ENCODE data around the gene MEIS2.

The MEIS2 gene

DNA sequence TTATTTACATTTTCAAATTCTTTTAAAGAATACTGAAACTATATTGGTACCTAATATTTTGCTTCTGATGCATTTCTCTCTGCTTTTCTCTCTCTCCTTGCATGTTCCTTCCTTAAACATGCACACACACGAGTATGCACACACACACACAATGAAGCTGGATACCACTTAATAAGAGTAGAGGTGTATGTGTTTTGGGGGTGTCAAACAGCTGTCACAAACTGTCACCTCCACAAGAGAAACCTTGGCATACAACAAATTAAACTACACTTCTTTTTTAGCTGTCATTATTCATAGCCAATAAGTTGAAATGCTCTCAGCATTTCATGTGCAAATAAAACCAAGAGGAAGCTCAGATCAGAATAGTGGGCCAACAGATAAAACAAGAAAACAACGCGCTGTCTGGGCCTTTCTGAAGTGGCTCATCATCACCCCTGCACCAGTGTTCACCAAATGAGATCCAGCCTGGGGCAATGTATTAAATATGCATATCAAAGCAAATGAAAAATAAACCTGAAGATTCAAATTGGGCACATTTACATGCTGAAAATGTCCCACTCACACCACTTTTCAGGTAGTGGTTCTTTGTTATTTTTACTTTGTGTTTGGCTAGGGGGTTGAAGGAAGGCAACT is 9.7 kb downstream of the MEIS2 start:
- Histone ChIP-seq H3K9ac (ENCODE audit: low read depth in 1 of 2, low read length in 2 of 2) (no peak overlapping the region), H3K27ac (ENCODE audit: low read depth in 2 of 2, low read length in 2 of 2) (no peak overlapping the region), H3K27me3 (ENCODE audit: control insufficient read depth in 2 of 2, insufficient read depth in 2 of 2, low read length in 2 of 2) (peaks cover 9 to 10% of the 10 kb centered on the region in 2 donors), H3K9me3 (ENCODE audit: control insufficient read depth in 2 of 2, low read length in 2 of 2) (no peaks in the 10 kb centered on the region), H3K4me1 (ENCODE audit: control insufficient read depth in 2 of 2, insufficient read depth in 2 of 2, low read length in 2 of 2) (no peaks in the 10 kb centered on the region), H3K4me3 (ENCODE audit: low read length in 2 of 2) (no peak overlapping the region), H3K36me3 (ENCODE audit: control insufficient read depth in 2 of 2, insufficient read depth in 2 of 2, low read length in 2 of 2) (no peaks in the 10 kb centered on the region)

DNA sequence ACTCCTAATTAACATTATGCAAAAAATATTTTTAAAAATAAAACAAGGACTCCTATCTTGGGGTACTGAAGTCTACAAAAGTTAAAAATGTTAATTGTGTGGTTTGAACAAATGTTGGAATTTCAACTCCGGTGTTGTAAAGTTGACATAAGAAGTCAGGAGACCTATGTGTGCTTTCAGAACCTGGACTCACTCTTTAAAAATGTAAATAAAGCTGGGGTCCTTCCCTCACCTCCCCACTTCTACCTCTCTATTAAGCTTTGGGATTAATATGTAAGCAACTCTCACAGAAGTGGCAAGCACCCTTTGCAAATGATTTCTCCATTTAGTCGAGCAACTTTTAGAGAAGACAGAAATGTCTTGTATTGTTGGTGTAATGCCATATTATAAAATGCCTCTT is 11.9 kb downstream of the MEIS2 start:
- no peak overlapping the region for H3K27ac ChIP-seq (ENCODE audit: low read depth in 2 of 2, low read length in 2 of 2)
- no peaks in the 10 kb centered on the region for H3K4me1 ChIP-seq (ENCODE audit: control insufficient read depth in 2 of 2, insufficient read depth in 2 of 2, low read length in 2 of 2)
- H3K9me3 ChIP-seq (ENCODE audit: control insufficient read depth in 2 of 2, low read length in 2 of 2), result no peaks in the 10 kb centered on the region
- no peak overlapping the region for H3K4me3 ChIP-seq (ENCODE audit: low read length in 2 of 2)
- peaks cover 0 to under 1% of the 10 kb centered on the region in 2 donors for H3K27me3 ChIP-seq (ENCODE audit: control insufficient read depth in 2 of 2, insufficient read depth in 2 of 2, low read length in 2 of 2)
- H3K36me3 ChIP-seq (ENCODE audit: control insufficient read depth in 2 of 2, insufficient read depth in 2 of 2, low read length in 2 of 2), result no peaks in the 10 kb centered on the region
- H3K9ac ChIP-seq (ENCODE audit: low read depth in 1 of 2, low read length in 2 of 2), result no peak overlapping the region

DNA sequence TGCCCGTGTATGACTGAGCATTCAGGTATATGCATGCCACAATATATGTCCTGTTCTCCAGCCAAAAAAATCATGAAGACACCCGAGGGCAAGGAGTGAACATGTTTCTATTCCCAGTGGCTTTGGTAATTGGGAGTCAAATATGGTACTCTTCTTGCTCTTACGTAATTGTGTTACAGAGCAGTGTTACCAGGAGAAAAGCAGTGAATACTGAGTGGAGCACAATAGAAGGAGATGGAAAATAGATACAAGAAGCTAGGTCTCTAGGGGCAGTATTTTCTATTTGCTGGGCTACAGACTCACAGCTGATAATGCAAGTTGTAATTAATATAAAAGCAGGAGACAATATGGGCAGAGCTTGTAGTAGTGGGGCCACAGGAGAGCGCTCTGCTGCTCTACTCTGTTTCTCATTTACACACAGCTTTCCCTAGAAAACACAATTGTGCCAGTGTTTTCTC is 13.2 kb downstream of the MEIS2 start:
- no peak overlapping the region for H3K9ac ChIP-seq (ENCODE audit: low read depth in 1 of 2, low read length in 2 of 2)
- no peaks in the 10 kb centered on the region for H3K27me3 ChIP-seq (ENCODE audit: control insufficient read depth in 2 of 2, insufficient read depth in 2 of 2, low read length in 2 of 2)
- H3K4me3 ChIP-seq (ENCODE audit: low read length in 2 of 2), result no peak overlapping the region
- no peaks in the 10 kb centered on the region for H3K36me3 ChIP-seq (ENCODE audit: control insufficient read depth in 2 of 2, insufficient read depth in 2 of 2, low read length in 2 of 2)
- no peaks in the 10 kb centered on the region for H3K9me3 ChIP-seq (ENCODE audit: control insufficient read depth in 2 of 2, low read length in 2 of 2)
- H3K27ac ChIP-seq (ENCODE audit: low read depth in 2 of 2, low read length in 2 of 2), result no peak overlapping the region
- H3K4me1 ChIP-seq (ENCODE audit: control insufficient read depth in 2 of 2, insufficient read depth in 2 of 2, low read length in 2 of 2), result no peaks in the 10 kb centered on the region

DNA sequence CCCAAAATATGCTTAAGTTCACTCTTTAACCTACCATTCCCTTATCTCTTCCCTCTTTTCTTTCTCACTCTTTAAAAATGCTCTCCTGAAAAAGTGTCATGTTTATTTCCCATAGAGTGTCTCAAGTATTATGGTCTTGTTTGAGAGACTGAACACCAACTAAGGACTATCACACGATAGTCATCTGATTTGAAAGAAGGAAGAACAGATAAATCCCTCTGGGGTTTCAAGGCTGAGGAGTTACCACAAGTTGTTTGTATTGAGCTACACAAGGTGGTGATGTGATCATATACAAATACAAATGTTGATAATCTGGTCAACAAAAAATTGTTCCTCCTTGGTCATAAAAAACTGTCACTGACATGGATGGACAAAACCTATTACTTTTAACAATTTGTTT is 13.8 kb downstream of the MEIS2 start:
- H3K9ac ChIP-seq (ENCODE audit: low read depth in 1 of 2, low read length in 2 of 2), result no peak overlapping the region
- no peaks in the 10 kb centered on the region for H3K36me3 ChIP-seq (ENCODE audit: control insufficient read depth in 2 of 2, insufficient read depth in 2 of 2, low read length in 2 of 2)
- H3K4me1 ChIP-seq (ENCODE audit: control insufficient read depth in 2 of 2, insufficient read depth in 2 of 2, low read length in 2 of 2), result no peaks in the 10 kb centered on the region
- no peak overlapping the region for H3K27ac ChIP-seq (ENCODE audit: low read depth in 2 of 2, low read length in 2 of 2)
- no peaks in the 10 kb centered on the region for H3K9me3 ChIP-seq (ENCODE audit: control insufficient read depth in 2 of 2, low read length in 2 of 2)
- no peak overlapping the region for H3K4me3 ChIP-seq (ENCODE audit: low read length in 2 of 2)
- H3K27me3 ChIP-seq (ENCODE audit: control insufficient read depth in 2 of 2, insufficient read depth in 2 of 2, low read length in 2 of 2), result no peaks in the 10 kb centered on the region

GRCh38 chr15:37086120-37086519 is 14.2 kb downstream of the MEIS2 start:
- Histone ChIP-seq H3K27ac (ENCODE audit: low read depth in 2 of 2, low read length in 2 of 2) (no peak overlapping the region), H3K4me3 (ENCODE audit: low read length in 2 of 2) (no peak overlapping the region), H3K4me1 (ENCODE audit: control insufficient read depth in 2 of 2, insufficient read depth in 2 of 2, low read length in 2 of 2) (no peaks in the 10 kb centered on the region), H3K27me3 (ENCODE audit: control insufficient read depth in 2 of 2, insufficient read depth in 2 of 2, low read length in 2 of 2) (no peaks in the 10 kb centered on the region), H3K36me3 (ENCODE audit: control insufficient read depth in 2 of 2, insufficient read depth in 2 of 2, low read length in 2 of 2) (no peaks in the 10 kb centered on the region), H3K9me3 (ENCODE audit: control insufficient read depth in 2 of 2, low read length in 2 of 2) (no peaks in the 10 kb centered on the region), H3K9ac (ENCODE audit: low read depth in 1 of 2, low read length in 2 of 2) (no peak overlapping the region)

- Histone ChIP-seq H3K27ac (ENCODE audit: low read depth in 2 of 2, low read length in 2 of 2) (no peak overlapping the region), H3K4me3 (ENCODE audit: low read length in 2 of 2) (no peak overlapping the region), H3K4me1 (ENCODE audit: control insufficient read depth in 2 of 2, insufficient read depth in 2 of 2, low read length in 2 of 2) (no peaks in the 10 kb centered on the region)
Observed at GRCh38 chr15:37084602-37085001, 15.7 kb downstream of the MEIS2 start.

GRCh38 chr15:37083610-37084009 is 16.7 kb downstream of the MEIS2 start:
- Histone ChIP-seq H3K9ac (ENCODE audit: low read depth in 1 of 2, low read length in 2 of 2) (no peak overlapping the region), H3K27me3 (ENCODE audit: control insufficient read depth in 2 of 2, insufficient read depth in 2 of 2, low read length in 2 of 2) (no peaks in the 10 kb centered on the region), H3K27ac (ENCODE audit: low read depth in 2 of 2, low read length in 2 of 2) (no peak overlapping the region), H3K4me1 (ENCODE audit: control insufficient read depth in 2 of 2, insufficient read depth in 2 of 2, low read length in 2 of 2) (no peaks in the 10 kb centered on the region), H3K36me3 (ENCODE audit: control insufficient read depth in 2 of 2, insufficient read depth in 2 of 2, low read length in 2 of 2) (no peaks in the 10 kb centered on the region), H3K9me3 (ENCODE audit: control insufficient read depth in 2 of 2, low read length in 2 of 2) (no peaks in the 10 kb centered on the region), H3K4me3 (ENCODE audit: low read length in 2 of 2) (no peak overlapping the region)

More at GRCh38 chr15:37084602-37085001, 15.7 kb downstream of the MEIS2 start:
- H3K9ac ChIP-seq (ENCODE audit: low read depth in 1 of 2, low read length in 2 of 2), result no peak overlapping the region
- H3K36me3 ChIP-seq (ENCODE audit: control insufficient read depth in 2 of 2, insufficient read depth in 2 of 2, low read length in 2 of 2), result no peaks in the 10 kb centered on the region
- no peaks in the 10 kb centered on the region for H3K27me3 ChIP-seq (ENCODE audit: control insufficient read depth in 2 of 2, insufficient read depth in 2 of 2, low read length in 2 of 2)
- H3K9me3 ChIP-seq (ENCODE audit: control insufficient read depth in 2 of 2, low read length in 2 of 2), result no peaks in the 10 kb centered on the region

GRCh38 chr15:37081983-37082382 is 18.4 kb downstream of the MEIS2 start:
- Histone ChIP-seq H3K27ac (ENCODE audit: low read depth in 2 of 2, low read length in 2 of 2) (no peak overlapping the region), H3K9me3 (ENCODE audit: control insufficient read depth in 2 of 2, low read length in 2 of 2) (no peaks in the 10 kb centered on the region), H3K4me3 (ENCODE audit: low read length in 2 of 2) (no peak overlapping the region), H3K9ac (ENCODE audit: low read depth in 1 of 2, low read length in 2 of 2) (no peak overlapping the region), H3K27me3 (ENCODE audit: control insufficient read depth in 2 of 2, insufficient read depth in 2 of 2, low read length in 2 of 2) (no peaks in the 10 kb centered on the region), H3K4me1 (ENCODE audit: control insufficient read depth in 2 of 2, insufficient read depth in 2 of 2, low read length in 2 of 2) (no peaks in the 10 kb centered on the region), H3K36me3 (ENCODE audit: control insufficient read depth in 2 of 2, insufficient read depth in 2 of 2, low read length in 2 of 2) (no peaks in the 10 kb centered on the region)

DNA sequence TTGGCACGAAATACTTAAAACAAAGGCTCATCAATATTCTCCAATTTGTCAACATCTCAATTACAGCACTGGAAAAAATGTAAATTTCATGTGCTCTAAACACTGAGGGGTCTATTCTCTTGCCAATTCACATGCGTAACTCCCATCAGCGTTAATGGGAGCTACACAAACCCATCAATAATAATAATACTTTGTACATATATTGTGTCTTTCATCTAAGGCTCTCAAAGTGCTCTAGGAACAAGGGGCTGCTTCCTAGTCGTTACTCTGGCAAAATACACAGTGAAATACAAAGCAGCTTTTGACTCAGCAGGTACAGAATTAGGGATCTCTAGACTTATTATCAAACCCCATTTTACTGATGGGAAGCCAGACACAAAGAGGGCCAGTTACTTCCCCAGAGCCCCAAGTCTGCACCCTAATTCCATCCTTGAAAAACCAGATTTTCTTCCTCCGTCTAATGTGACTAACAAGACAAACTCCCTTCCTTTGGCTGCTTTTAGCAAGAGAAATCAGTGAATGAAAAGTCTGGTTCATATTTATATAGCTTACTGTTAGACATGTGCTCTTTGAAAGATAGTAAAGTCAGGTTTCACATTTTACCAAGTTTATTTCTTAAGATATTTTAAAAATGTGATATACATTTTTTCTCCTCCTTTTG is 20.0 kb downstream of the MEIS2 start:
- no peaks in the 10 kb centered on the region for H3K36me3 ChIP-seq (ENCODE audit: control insufficient read depth in 2 of 2, insufficient read depth in 2 of 2, low read length in 2 of 2)
- H3K9me3 ChIP-seq (ENCODE audit: control insufficient read depth in 2 of 2, low read length in 2 of 2), result no peaks in the 10 kb centered on the region
- H3K4me3 ChIP-seq (ENCODE audit: low read length in 2 of 2), result no peak overlapping the region
- H3K9ac ChIP-seq (ENCODE audit: low read depth in 1 of 2, low read length in 2 of 2), result no peak overlapping the region
- H3K4me1 ChIP-seq (ENCODE audit: control insufficient read depth in 2 of 2, insufficient read depth in 2 of 2, low read length in 2 of 2), result no peaks in the 10 kb centered on the region
- H3K27me3 ChIP-seq (ENCODE audit: control insufficient read depth in 2 of 2, insufficient read depth in 2 of 2, low read length in 2 of 2), result no peaks in the 10 kb centered on the region
- no peak overlapping the region for H3K27ac ChIP-seq (ENCODE audit: low read depth in 2 of 2, low read length in 2 of 2)

DNA sequence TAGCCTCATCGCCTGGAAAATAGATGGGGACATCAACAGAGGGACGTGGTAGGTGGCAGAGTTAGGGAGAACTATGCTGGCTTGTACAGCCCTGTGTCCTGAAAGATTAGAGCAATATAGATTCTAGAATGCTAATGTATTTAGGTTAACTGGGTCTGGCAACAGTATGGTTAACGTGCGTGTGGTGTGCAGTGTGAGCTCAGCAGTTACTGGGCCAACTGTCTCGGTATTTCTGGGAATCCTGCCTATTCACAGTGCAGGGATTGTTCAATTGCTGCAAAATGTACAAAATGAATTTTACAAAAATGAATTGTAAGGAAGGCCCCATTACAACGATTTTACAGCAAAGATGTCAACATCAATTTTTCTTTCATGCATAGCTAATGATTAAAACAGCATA is 20.6 kb downstream of the MEIS2 start:
- no peak overlapping the region for H3K27ac ChIP-seq (ENCODE audit: low read depth in 2 of 2, low read length in 2 of 2)
- no peaks in the 10 kb centered on the region for H3K9me3 ChIP-seq (ENCODE audit: control insufficient read depth in 2 of 2, low read length in 2 of 2)
- H3K36me3 ChIP-seq (ENCODE audit: control insufficient read depth in 2 of 2, insufficient read depth in 2 of 2, low read length in 2 of 2), result no peaks in the 10 kb centered on the region
- no peak overlapping the region for H3K4me3 ChIP-seq (ENCODE audit: low read length in 2 of 2)
- H3K9ac ChIP-seq (ENCODE audit: low read depth in 1 of 2, low read length in 2 of 2), result no peak overlapping the region
- no peaks in the 10 kb centered on the region for H3K4me1 ChIP-seq (ENCODE audit: control insufficient read depth in 2 of 2, insufficient read depth in 2 of 2, low read length in 2 of 2)
- H3K27me3 ChIP-seq (ENCODE audit: control insufficient read depth in 2 of 2, insufficient read depth in 2 of 2, low read length in 2 of 2), result no peaks in the 10 kb centered on the region
